HUDEP-2 (cell line): ENCODE data around the gene GATC.
"Not testable (repeated sequence)": the region's sequence is repeated elsewhere in the genome, so short reads cannot be mapped to it uniquely, and the experiment has no call there.

Experiments used
- DNase-seq, 76 experiments: peaks; one replicate each; lab custom pipeline; 2025; ENCODE audit not compliant: unreplicated experiment in 76 of 76; lab: John Stamatoyannopoulos, UW

GATC gene

GRCh38 chr12:120432772-120433525 is 13.3 kb upstream of the GATC start:
- DNase-seq: no peak

GRCh38 chr12:120437735-120438494 is 8.3 kb upstream of the GATC start, which contains the start of gene COX6A1:
TSS of gene COX6A1 (plus strand) at chr12:120438113. CDS start at chr12:120438127, 14 bp downstream.
- peak; percentile 25 to 98 (median 95) for DNase-seq

DNA sequence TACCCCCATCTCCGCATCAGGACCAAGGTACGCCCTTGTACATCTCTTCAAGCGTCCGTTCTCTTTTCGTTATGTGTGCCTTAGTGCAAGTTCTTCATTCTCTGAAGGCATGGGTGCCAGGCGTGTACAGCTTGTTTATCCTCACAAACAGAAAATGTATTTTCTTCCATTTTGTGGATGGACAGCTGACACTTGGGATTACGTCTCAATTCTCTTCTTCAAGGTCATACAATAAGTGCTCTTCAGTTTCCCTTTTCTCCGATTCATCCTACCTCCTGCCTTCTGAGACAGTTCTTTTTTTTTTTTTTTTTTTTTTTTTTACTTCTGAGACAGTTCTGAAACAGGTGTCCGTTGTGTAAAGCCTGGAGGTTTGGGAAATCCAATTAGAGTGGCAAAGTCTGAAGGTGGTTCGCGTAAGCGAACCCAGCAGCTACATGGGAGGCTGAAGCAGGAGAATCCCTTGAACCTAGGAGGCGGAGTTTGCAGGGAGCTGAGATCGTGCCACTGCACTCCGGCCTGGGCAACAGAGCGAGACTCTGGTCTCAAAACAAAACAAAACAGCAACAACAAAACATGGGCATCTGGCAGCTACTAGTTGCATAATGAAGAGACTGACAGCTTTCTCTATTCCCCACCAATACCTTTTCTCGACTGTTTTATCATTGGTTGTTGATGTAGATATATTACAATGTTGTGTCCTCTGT is 7.6 kb upstream of the GATC start:
- DNase-seq: peak in 1 of 76 experiments; percentile 10

DNA sequence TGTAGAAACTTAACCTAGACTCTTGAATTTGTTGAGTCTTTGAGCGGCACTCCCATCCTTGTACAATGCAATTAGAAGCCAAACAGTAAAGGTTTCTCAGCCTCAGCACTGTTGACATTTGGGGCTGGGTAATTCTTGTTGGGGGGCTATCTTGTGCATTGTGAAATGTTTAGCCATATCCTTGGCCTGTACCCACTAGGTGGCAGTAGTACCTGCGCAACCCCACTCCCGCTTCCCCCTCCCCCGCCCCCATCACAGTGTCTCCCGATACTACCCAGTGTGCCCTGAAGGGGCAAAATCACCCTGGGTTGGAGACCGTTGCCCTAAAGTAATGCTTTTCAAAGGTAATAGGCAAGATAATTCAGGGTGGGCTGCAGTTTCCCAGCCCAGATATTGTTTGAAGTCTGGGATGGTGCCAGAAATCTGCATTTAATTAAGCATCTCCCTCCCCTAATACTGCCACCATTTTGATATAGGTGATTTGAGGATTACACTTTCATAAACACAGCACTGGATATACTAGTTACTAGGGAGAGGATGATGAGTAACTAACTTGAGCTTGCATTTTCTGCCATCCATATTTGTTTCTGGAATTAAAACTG is 6.5 kb upstream of the GATC start:
- peak in 67 of 76 experiments; percentile 5 to 79 (median 56) for DNase-seq

GRCh38 chr12:120444676-120445075 is 1.6 kb upstream of the GATC start:
- DNase-seq: no peak

GRCh38 chr12:120446844-120447178 is 567 bp downstream of the GATC start:
- not testable (repeated sequence) for DNase-seq

GRCh38 chr12:120447992-120448391 is 1.7 kb downstream of the GATC start:
- DNase-seq: no peak

DNA sequence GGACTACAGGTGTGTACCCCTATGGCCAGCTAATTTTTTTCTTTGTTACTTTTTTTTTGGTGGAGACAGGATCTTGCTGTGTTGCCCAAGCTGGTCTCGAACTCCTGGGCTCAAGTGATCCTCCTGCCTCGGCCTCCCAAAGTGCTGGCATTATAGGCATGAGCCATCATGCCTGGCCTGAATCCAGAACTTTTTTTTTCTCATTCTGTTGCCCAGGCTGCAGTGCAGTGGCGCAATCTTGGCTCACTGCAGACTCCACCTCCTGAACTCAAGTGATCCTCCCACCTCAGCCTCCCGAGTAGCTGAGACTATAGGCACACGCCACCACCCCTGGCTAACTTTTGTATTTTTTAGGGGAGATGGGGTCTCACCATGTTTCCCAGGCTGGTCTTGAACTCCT is 6.3 kb downstream of the GATC start:
- peak in 15 of 76 experiments; percentile 3 to 32 (median 14) for DNase-seq

GRCh38 chr12:120453060-120453750 is 7.0 kb downstream of the GATC start:
- no peak for DNase-seq

DNA sequence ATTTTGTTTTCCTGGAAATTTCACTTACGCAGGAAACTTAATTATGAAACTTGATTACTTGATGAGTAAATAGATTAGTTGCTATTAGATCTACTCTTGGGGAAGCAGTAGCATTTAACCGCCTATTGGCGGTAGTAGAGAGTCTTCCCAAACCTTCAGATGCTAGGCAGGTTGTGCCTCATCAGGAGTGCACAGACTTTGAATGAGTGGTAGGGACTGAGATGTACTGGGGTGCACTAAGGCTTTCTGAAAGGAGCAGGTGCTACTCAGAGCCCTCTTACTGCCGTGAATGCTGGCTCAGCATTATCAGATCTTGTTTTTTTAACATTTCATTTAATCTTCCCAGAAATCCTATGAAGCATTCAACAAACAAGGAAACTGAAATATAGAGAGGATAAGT is 7.7 kb downstream of the GATC start:
- peak in 13 of 76 experiments; percentile 8 to 36 (median 20) for DNase-seq

GRCh38 chr12:120455302-120455701 is 9.1 kb downstream of the GATC start:
- DNase-seq: no peak

GRCh38 chr12:120457133-120457532 is 10.9 kb downstream of the GATC start:
- peak in 8 of 76 experiments; percentile 2 to 25 (median 9) for DNase-seq

DNA sequence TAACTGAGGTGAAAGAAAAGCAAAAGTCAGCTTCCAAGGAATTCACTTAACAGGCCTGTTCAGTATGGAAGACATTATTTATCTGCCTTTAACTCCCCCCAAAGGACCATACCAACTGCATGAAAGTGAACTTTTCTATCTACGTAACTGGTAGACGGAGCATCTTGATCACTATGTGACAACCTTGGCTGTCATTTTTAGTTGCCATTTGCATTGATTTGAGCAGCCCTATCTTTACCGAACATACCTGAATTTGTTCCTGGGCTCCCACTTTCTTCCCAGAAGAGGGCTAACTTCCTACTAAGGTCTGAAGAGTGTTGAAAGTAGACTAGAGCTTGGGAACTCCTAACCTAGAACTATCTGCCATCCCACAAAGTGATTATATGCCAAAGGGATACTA is 13.9 kb downstream of the GATC start:
- no peak for DNase-seq

DNA sequence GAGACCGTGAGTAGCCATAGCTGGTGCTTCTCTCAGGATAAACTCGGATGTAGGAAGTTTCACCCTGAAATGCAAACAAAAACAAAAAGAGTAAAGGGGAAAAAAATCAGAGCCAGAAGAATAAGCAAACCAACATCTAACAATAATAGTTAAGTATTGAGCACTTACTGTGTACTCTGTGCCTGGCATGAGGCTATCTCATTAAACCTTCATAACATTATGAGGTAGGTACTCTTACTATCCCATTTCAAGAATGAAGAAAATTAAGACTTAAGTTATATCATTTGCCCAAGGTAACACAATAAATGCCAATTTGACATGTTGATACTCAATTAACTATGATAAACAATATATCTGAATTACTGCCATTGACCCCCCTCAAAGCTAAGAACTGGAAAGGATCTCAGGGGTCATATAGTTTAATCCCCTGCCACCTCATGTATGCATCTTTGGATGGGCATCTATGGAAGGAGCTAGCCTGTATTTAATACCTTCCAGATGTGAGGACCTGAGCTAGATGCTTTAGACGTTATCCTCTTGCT is 15.9 kb downstream of the GATC start:
- no peak for DNase-seq

GRCh38 chr12:120463712-120464111 is 17.5 kb downstream of the GATC start:
- no peak for DNase-seq

DNA sequence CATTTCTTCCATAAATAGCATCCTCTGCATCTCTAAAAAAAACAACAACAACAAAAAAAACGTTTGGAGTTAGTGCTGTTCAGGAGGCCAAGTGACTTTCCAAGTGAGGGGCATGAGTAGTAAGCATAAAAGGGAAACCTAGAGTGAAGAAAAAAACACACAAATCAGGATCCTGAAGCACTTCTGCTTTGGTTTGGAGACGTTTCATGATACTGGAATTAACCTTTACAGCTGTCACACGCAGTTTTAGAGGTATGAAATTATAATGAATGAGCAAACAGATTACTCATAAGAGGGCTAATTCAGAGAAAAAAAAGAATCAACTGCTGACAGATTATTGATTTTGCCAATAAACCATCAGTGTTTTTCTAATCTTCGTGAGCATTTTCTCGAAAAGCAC is 19.5 kb downstream of the GATC start:
- no peak for DNase-seq

DNA sequence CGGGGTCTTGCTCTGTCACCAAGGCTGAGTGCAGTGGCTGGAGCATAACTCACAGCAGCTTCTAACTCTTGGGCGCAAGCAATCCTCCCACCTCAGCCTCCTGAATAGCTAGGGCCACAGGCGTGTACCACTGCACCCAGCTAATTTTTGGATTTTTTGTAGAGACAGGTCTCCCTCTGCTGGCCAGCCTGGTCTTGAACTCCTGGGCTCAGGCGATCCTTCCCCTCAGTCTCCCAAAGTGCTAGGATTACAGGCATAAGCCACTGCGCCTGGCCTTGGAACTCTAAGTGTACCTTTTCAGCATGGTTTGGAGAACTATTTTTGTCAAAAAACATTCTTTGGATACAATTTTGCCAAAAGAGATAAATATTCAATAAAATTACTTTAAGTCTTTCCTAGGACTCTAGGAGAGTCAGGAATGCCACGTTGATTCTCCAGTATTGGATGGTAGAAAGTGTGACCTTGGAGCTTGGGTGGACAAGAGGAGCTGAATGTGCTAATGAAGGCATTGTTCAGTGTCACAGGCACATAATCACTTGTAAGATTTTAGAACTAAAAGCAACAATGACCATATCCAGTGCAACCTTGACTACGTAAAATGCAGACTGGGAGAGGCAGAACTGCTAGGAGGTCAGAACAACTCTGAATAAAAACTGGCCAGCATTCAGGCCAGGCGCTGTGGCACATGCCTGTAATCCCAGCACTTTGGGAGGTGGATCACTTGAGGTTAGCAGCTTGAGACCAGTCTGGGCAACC is 20.5 kb downstream of the GATC start:
- peak in 55 of 76 experiments; percentile 7 to 67 (median 30) for DNase-seq

DNA sequence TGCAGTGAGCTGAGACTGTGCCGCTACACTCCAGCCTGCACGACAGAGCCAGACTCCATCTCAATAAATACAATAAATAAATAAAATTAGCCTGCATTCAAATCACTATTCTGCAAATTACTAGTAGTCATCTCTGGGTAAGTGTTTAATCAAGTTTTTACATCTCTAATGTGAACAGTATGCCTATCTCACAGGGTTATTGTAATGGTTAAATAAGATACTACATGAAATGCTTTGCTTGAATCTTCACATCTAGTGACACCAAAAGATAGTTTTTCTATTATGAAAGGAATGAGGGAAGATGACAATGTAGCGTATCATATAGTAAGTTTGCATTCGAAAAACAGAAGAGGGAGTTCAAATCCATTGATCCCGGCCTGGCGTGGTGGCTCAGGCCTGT is 21.2 kb downstream of the GATC start:
- no peak for DNase-seq

DNA sequence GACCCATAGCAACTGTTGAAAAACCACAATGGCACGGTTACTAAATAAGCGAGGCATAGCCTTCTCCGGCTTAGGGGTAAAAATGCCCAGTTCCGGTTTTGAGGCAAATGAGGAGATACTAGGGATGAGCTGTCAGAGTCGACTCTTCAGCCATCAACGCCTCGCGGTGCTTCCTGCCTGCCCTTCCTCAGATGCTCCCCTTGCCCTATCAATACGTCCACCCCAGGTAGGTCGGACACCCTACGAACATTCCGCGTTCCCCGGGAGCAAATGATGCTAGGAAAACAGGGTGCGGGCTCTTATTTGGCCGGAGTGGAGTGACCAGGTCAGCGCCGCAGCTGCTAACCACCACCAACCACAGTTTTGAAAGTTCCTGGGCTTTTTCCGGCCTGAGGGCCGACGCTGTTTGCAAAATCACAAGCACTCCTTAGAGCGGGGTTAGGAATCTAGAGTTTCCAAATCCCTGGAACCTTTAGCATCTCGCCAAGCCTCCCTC is 22.1 kb downstream of the GATC start:
- DNase-seq: peak in 5 of 76 experiments; percentile 12 to 21 (median 16)
